Mucosa of gallbladder (tissue), 1 donor: Measurements from ENCODE around the gene C11orf98. TPM values are rescaled to one million over a fixed set of nuclear protein-coding genes. Genes with fewer than 3 reads are reported as not detected.
"Not testable (repeated sequence)": the region's sequence is repeated elsewhere in the genome, so short reads cannot be mapped to it uniquely, and the experiment has no call there.

Source experiments
- DNase-seq: peaks from one replicate; pipeline ENCODE4 v3.0.0-alpha.2; 2020; ENCODE audit warnings: low spot score
- total RNA-seq: library from RNA; stranded (reverse); gene quantifications from one replicate; pipeline ENCODE4 v1.2.1, GENCODE V29; 2021
- donor health status: DM: no; HTN: no; CAD: no.

Gene C11orf98
- total RNA-seq, 1 donor from 2014 or later: 50.8 TPM

DNA sequence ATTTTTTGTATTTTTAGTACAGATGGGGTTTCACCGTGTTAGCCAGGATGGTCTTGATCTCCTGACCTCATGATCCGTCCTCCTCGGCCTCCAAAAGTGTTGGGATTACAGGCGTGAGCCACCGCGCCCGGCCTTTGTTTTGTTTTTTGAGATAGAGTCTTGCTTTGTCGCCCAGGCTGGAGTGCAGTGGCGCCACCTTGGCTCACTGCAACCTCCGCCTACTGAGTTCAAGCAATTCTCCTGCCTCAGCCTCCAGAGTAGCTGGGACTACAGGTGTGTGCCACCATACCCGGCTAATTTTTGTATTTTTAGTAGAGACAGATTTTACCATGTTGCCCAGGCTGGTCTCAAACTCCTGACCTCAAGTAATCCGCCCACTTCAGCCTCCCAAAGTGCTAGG lies 14.7 kb downstream of the C11orf98 start:
- not testable (repeated sequence) for DNase-seq

DNA sequence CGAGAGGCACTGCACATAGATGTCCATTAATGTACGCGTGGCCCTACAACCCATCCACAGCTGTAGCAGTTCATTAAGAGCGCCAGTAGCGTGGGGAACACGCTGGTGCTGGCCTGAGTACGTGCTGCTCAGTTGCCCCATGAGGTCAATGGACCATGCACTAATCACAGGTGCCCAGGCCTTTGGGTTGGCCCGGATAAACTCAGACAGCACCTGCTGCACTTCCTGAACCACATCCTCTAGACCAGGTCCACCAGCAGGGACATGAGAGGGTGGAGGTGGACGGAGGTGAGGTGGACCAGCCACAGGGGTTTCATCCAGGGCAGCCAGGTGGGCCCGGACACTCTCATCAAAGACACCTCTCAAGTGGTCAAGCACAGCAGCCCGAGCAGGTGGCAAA lies 15.5 kb downstream of the C11orf98 start:
- no peak for DNase-seq

DNA sequence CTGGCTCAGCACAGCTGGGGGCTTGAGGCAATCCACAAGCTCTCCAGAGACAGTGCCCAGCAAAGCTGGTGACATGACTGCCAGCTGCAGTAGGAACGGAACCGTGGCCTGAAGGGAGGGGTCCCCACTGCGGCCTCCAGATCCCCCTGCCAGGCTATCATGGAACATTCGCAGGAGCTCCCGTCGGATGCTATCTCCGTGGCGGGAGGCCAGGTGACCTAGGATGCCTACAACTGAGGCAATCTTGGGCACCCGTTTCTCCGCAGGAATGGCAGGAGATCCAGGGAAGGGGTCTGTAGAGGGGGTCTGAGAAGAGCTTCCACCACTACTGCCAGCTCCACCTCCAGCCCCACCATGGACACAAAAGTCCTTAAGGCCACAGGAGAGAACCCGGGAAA lies 16.0 kb downstream of the C11orf98 start:
- DNase-seq: no peak

- no peak for DNase-seq
Measured at GRCh38 chr11:62648185-62648966, 16.6 kb downstream of the C11orf98 start.

DNA sequence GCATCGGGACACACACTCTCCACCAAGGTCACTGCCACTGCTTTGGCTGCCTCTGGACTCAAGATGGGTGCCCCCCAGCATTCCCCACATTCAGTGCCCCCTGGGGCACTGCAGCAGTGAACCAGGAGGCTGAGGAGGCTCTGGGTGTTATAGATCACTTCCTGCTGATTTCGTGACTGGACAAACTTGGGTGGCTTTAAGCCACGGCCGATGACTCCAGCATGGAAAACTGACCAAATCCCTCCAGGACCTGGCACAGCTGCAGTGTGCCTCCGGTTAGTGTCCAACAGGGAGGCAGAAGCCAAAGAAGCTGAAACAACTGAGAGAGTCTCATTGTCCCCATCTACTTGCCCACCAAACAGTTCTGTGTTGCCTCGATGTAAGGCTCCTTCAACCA lies 17.4 kb downstream of the C11orf98 start:
- DNase-seq: no peak

GRCh38 chr11:62646825-62647608 lies 18.0 kb downstream of the C11orf98 start:
- DNase-seq: no peak

DNA sequence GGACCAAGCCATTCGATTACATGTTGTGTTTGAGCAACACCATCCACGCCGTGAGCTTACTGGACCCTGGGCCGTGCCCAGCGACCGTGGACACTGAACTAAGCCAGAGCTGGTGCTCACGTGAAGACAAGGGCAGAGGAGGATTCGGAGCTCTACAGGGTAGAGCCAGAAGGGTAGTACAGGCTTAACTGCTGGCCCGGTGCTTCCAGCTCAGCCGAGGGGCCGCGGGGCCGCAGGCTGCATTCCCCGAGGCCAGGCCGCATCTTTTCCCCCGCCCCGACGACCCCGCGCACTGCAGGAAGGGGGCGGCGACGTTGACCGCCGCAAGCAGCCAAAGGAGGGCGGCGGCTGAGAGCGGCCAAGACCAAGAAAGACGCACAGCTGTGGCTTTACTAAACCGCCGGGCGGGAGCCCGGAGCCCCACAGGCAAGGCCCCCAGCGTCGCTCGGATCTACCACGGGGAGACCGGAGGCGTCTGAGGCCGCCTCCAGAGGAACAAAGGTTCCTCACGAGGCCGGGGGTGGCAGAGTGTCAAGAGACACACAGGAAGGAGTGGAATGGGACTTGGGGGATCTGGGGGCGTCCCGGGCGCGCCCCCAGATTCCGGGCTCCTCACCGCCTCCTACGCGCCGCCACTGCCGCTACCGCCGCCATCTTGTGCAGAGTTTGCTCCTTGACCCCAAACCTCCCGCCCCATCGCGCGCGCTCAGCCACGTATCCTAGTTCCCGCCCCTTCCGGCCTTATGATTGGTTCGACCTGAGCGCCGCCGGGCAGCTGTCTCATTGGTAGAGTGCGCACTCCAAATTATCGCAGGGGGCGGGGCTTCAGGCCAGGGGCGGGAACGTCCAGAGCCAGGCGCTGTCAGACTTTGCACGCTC lies 18.8 kb downstream of the C11orf98 start, which contains the start of gene GANAB:
TSS of gene GANAB (minus strand) at position 668 of the 879 bp plus-strand sequence. CDS start at position 654, 14 bp downstream.
- peak; percentile 99 for DNase-seq

GRCh38 chr11:62645671-62645945 lies 19.4 kb downstream of the C11orf98 start:
- no peak for DNase-seq

GRCh38 chr11:62644220-62644619 lies 20.8 kb downstream of the C11orf98 start:
- DNase-seq: no peak

GRCh38 chr11:62632492-62632891 lies 32.5 kb downstream of the C11orf98 start:
- DNase-seq: no peak

DNA sequence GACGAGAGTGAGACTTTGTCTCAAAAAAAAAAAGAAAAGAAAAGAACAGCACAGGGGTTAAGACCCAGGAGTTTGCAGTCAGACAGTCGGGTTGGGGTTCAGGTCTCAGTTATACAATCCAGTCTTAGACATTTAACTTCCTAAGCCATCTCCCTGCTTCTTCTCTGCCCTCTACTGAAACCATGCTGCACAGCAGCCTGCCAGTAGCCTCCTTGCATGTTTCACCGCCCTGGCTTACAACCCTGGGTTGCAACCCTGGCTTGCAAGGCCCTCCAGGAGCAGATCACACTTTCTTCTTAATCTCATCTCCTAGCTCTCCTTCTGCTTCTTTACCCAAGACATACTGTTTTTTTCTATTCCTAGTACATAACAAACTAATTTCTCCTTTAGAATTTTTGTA lies 37.3 kb downstream of the C11orf98 start:
- no peak for DNase-seq

- no peak for DNase-seq
Measured at GRCh38 chr11:62622476-62623089, 42.4 kb downstream of the C11orf98 start.

- DNase-seq: peak; percentile 98
Measured at GRCh38 chr11:62621567-62622470, 43.2 kb downstream of the C11orf98 start, which contains the start of gene B3GAT3. Gene B3GAT3 (minus strand): TSS chr11:62621986. CDS start chr11:62621947, 39 bp downstream.

DNA sequence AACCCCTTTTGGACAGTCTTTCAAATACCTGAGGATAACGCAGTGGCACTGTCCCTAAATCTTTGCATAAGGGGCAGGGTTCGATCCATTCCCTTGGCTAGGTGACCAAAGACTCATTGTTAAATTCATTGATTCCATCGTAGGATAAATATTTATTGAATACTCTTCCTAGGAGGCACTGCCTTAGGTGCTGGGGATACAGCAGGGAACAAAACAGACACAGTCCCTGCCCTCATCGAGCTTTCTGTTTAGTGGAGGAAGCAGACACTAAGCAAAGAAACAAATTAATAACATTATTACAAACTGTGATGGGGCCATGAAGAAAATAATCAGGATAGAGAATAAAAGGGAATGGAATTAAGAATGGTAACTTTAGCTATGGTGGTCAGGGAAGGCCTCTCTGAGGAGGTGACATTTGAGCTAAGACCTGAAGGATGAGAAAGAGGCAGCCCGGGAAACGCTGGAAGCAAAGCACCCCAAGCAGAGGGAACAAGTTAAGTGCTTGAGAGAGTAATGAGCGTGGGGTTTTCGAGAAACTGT lies 43.9 kb downstream of the C11orf98 start:
- no peak for DNase-seq

DNA sequence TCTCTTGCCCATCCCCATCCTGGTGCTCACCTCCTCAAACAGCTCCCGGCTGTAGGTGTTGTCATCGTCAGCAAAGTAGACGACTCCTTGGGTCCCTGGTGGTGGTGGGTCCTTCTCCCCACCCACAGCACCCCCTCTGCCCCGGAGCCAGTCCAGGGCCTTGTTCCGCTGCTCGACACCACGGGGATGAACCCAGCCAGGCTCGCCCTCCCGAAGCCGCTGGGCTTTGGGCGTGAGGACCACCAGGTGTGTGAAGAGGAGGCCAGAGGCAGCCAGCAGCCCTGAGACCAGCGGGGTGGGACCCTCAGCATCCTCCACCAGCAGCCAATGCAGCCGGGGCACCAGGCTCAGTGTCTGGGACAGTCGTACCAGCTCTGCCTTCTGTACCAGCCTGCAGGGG lies 48.1 kb downstream of the C11orf98 start:
- not testable (repeated sequence) for DNase-seq

GRCh38 chr11:62615521-62615920 lies 49.5 kb downstream of the C11orf98 start:
- no peak for DNase-seq

GRCh38 chr11:62614275-62614674 lies 50.7 kb downstream of the C11orf98 start:
- DNase-seq: peak; percentile 65

- no peak for DNase-seq
Measured at GRCh38 chr11:62613291-62613778, 51.7 kb downstream of the C11orf98 start.
